ENCODE data around the gene MRPL48. TPM values are rescaled to one million over a fixed set of nuclear protein-coding genes. Genes with fewer than 3 reads are reported as not detected.

MRPL48 gene
- 32.2 TPM for total RNA-seq

DNA sequence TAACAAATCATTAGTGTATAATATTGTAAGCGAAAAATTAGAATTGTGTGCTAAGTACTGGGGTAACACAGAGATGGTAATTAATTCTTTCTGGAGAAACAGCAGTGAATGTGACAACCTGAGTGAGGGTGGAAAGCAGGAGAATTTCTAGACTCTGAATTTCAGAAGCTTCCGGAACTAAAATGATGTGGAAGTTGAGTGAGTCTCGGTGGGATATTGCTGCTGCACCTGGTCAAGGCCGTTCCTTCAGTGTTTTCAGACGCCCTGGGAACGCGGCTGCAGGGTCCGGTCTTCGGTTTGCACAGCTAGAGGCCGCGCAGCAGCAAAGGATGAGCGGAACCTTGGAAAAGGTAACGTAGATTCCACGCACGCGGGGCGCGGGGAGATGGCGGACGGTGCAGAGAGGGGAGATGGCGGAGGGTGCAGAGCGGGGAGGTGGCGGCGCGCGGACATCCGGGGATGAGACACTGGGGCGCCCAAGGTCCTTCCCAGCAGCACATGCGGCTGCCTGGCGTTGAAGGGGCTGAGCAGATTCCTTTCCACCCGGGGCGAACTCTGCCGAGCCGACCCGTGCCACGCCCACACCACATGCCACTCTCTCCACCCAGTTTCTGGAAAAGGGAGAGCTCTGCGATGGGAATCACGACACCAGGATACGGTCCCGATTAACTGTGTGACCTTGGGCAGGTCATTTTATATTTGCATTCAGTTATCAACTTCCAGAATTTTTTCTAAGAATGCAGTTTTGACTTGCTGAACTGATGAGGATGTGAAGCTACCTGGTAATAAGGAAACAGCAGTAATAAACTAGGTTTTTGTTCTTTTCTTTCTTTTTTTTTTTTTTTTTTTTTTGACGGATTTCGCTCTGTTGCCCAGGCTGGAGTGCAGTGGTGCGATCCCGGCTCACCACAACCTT is at the start of gene MRPL48:
Gene MRPL48, plus strand, starts transcription at position 232 of the 916 bp plus-strand sequence. Its CDS starts 98 bp downstream, at position 330.

DNA sequence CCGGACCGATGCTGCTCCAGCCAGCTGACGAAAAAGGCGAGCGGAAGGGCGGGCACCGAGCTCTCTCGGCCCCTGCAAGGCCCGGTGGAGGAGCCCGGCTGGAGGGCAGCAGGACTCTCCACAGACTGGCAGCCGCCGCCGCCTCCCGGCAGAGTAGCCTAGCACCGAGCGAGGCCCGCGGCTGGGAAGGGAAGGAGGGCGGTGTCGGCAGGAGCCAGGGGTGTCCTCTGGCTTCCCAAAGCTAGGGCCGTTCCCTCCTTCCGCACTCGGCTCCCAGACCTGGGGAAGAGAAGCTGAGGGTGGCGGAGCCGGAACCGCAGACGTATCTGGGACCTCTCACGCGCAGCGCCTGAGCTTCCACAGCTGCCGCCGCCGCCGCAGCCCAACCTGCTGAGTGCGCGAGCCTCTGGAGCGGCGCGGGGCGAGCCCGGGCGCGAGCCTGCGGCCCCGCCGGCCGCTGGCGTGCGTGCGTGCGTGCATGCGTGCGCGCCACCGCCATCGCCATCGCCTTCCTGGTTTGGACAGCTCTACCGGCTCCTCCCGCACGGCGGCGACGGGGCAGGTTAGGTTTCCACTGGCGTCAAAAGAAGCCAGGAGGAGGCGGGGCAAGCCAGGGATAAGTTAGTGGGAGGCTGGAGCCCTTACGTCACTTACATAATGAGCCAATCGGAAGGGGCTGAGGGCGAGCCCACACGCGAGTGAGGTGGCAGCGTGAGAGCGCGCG is 26.8 kb upstream of the MRPL48 start, which contains the start of gene RAB6A:
Gene RAB6A, minus strand, starts transcription at position 396 of the 724 bp plus-strand sequence. CDS start 439 bp downstream, outside the sequence.

DNA sequence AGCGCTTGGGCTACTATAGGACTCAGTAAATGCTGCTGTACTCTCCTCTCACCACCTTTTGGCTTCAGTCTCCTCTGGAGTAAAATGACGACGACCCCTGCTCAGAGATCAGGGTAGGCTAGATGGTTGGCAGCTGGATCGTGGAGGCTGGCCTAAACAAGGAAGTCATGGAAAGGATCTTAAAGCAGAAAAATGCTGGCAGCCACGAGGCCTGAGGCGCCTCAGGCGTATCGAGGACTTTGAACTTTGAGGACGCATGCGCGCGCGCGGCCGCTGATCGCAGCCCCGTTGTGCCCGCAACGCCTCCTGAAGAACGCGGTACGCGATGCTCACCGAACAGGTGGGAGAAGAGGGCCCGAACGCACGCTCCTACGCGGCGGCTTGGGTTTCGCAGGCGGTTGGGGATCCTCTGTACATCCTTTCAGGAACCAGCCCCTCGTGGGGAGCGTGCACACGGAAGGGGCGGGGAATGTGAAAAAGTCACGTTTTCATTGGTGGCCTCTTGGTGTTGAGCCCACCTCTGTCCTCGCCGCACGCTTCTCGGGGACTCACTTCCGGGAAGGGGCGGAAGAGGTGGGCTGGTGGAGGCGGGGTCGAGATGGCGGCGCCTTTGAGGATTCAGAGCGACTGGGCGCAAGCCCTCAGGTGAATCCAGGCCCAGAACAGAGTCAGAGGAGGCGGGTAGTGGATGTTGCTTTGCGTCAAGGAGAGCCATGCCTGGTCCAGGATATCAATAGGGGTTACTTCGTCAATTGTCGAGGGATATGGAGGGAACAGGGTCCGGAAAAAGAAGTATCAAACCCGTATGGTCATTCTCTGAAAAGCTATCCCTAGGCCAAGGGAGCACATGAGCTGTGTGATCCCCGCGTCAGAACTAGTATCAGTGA is 89.0 kb downstream of the MRPL48 start, which contains the start of the genes COA4 and PAAF1:
Gene COA4, minus strand, starts transcription at position 423 of the 887 bp plus-strand sequence. CDS start 3,468 bp downstream, outside the sequence.
Gene PAAF1, plus strand, starts transcription at position 576 of the 887 bp plus-strand sequence. Its CDS starts 23 bp downstream, at position 599.

Other genes with a start within 250 kb of the MRPL48 start
- gene FAM168A, start 189.8 kb upstream of the MRPL48 start, total RNA-seq: 107 TPM
- gene PLEKHB1, start 141.3 kb upstream of the MRPL48 start, total RNA-seq: 5.9 TPM
- gene RAB6A, start 26.8 kb upstream of the MRPL48 start, total RNA-seq: 297 TPM
- 38.8 TPM for gene COA4, start 89.0 kb downstream of the MRPL48 start, total RNA-seq
- 19.1 TPM for gene PAAF1, start 89.1 kb downstream of the MRPL48 start, total RNA-seq
- gene DNAJB13, start 163.2 kb downstream of the MRPL48 start, total RNA-seq: 1.3 TPM
- gene UCP2, start 195.0 kb downstream of the MRPL48 start, total RNA-seq: 12.8 TPM
- gene UCP3, start 221.2 kb downstream of the MRPL48 start, total RNA-seq: 6.3 TPM